Keratinocyte (primary cell): Measurements from ENCODE around the gene ACSL4. TPM values are rescaled to one million over a fixed set of nuclear protein-coding genes. Genes with fewer than 3 reads are reported as not detected.

Source experiments
- DNase-seq: peaks from one replicate; pipeline ENCODE4 v3.0.0-alpha.2; 2011; ENCODE audit warnings: low read depth, missing footprints, low spot score
- FAIRE-seq: peaks from 2 replicates; lab custom pipeline; 2011; peaks lifted over from hg19 to GRCh38; lab: Jason Lieb, UNC
- H2AFZ ChIP-seq: 2 replicates; pipeline ENCODE4 v1.6.0; 2012; ENCODE audit warnings: low read length, control low read depth, inconsistent platforms; ENCODE audit not compliant: control insufficient read depth
- H3K27ac ChIP-seq: 2 replicates; pipeline ENCODE4 v1.5.1; 2011; ENCODE audit warnings: low read length; ENCODE audit not compliant: control insufficient read depth, insufficient read depth
- H3K27me3 ChIP-seq: 3 replicates; pipeline ENCODE4 v1.6.0; 2011; ENCODE audit warnings: low read length; ENCODE audit not compliant: control insufficient read depth, insufficient read depth; ENCODE audit errors: extremely low read depth
- H3K36me3 ChIP-seq, 2 experiments: 2 replicates in 1 of 2; 3 replicates in 1 of 2; pipeline ENCODE4 v1.5.1; 2011; ENCODE audit warnings: low read length in 2 of 2, mild to moderate bottlenecking in 1 of 2; ENCODE audit not compliant: control insufficient read depth in 2 of 2, insufficient read depth in 2 of 2; ENCODE audit errors: extremely low read depth in 1 of 2
- H3K4me1 ChIP-seq: 3 replicates; pipeline ENCODE4 v1.5.1; 2011; ENCODE audit warnings: low read length; ENCODE audit not compliant: control insufficient read depth, insufficient read depth; ENCODE audit errors: extremely low read depth
- H3K4me2 ChIP-seq: 3 replicates; pipeline ENCODE4 v1.6.0; 2011; ENCODE audit warnings: low read depth, low read length; ENCODE audit not compliant: control insufficient read depth, insufficient read depth; ENCODE audit errors: extremely low read depth
- H3K4me3 ChIP-seq, 3 experiments: fragments of 200-600 bp in 1 of 3; sonication (generic) in 1 of 3; 2 replicates in 2 of 3; 3 replicates in 1 of 3; pipeline ENCODE4 v1.5.1; 2011 to 2016; ENCODE audit warnings: low read length in 3 of 3, mild to moderate bottlenecking in 3 of 3, control low read depth in 2 of 3, inconsistent platforms in 1 of 3, low read depth in 1 of 3, mixed read lengths in 1 of 3, mixed run types in 1 of 3, moderate library complexity in 1 of 3; ENCODE audit not compliant: control insufficient read depth in 2 of 3, insufficient read depth in 2 of 3; ENCODE audit errors: extremely low read depth in 1 of 3
- H3K79me2 ChIP-seq: 2 replicates; pipeline ENCODE4 v1.6.0; 2012; ENCODE audit warnings: low read length; ENCODE audit not compliant: control insufficient read depth, insufficient read depth
- H3K9ac ChIP-seq: 3 replicates; pipeline ENCODE4 v1.6.0; 2011; ENCODE audit warnings: low read length; ENCODE audit not compliant: control insufficient read depth, insufficient read depth; ENCODE audit errors: extremely low read depth
- H3K9me1 ChIP-seq: 3 replicates; pipeline ENCODE4 v1.6.0; 2011; ENCODE audit warnings: low read length; ENCODE audit not compliant: control insufficient read depth, insufficient read depth; ENCODE audit errors: extremely low read depth
- H3K9me3 ChIP-seq: 2 replicates; pipeline ENCODE4 v1.5.1; 2012; ENCODE audit warnings: low read depth, low read length; ENCODE audit not compliant: control insufficient read depth
- H4K20me1 ChIP-seq: 3 replicates; pipeline ENCODE4 v1.6.0; 2011; ENCODE audit warnings: low read length; ENCODE audit not compliant: control insufficient read depth, insufficient read depth; ENCODE audit errors: extremely low read depth
- CTCF ChIP-seq, 3 experiments: IDR thresholded peaks in 1 of 3; conservative IDR thresholded peaks in 1 of 3; optimal IDR thresholded peaks in 1 of 3; 2 replicates in 2 of 3; 3 replicates in 1 of 3; pipeline versions ENCODE3 to v1.5.1; 2011; ENCODE audit warnings: low read length in 3 of 3, mild to moderate bottlenecking in 3 of 3, moderate library complexity in 2 of 3, control low read depth in 1 of 3, inconsistent platforms in 1 of 3; ENCODE audit not compliant: insufficient read depth in 2 of 3; ENCODE audit errors: extremely low read depth in 1 of 3
- EZH2 ChIP-seq: IDR thresholded peaks from one replicate; pipeline ENCODE4 v1.6.1; 2012; ENCODE audit warnings: inconsistent platforms, mild to moderate bottlenecking, low read length, moderate library complexity
- dilution Hi-C: fragments of 300-500 bp; cut with MboI; formaldehyde crosslinking; loops from one replicate; pipeline ENCODE4 v1.7.0; 2020; ENCODE audit warnings: low sequenced_read_pairs; ENCODE audit not compliant: extremely low pct_ligation_motif_present
- polyA plus RNA-seq, 5 experiments: library from polyadenylated mRNA; depleted of rRNA in 3 of 5; stranded (reverse) in 3 of 5; stranded (forward) in 1 of 5; unstranded in 1 of 5; fragments of >200 nt; gene quantifications; 1 replicate in 1 of 5; 2 replicates in 3 of 5; 3 replicates in 1 of 5; pipeline versions ENCODE4 v1.2.1 to v1.2.3, GENCODE V29; 2011 to 2012; ENCODE audit warnings: missing spikeins in 2 of 5, low read depth in 1 of 5, low replicate concordance in 1 of 5

ACSL4 gene
- polyA plus RNA-seq, 1 donor (not counting 4 experiments of a cell fraction or from before 2014, with no cell fraction given): 78.3 TPM

GRCh38 chrX:109622270-109622669 is 110.8 kb downstream of the ACSL4 start:
- DNase-seq: no peak
- Histone ChIP-seq H3K4me2 (no peak overlapping the region), H4K20me1 (no peaks in the 10 kb centered on the region), H3K4me1 (no peaks in the 10 kb centered on the region), H2AFZ (no peak overlapping the region), H3K27ac (no peak overlapping the region), H3K27me3 (peaks cover 2% of the 10 kb centered on the region), H3K9me3 (no peaks in the 10 kb centered on the region), H3K9ac (no peak overlapping the region), H3K79me2 (no peaks in the 10 kb centered on the region), H3K36me3 (no peaks in the 10 kb centered on the region), H3K9me1 (no peaks in the 10 kb centered on the region), H3K4me3 (no peak overlapping the region)
- FAIRE-seq: no peak
- TF ChIP-seq EZH2 (no peak), CTCF (optimal IDR thresholded peaks at IDR 0.05 in 1 of 3, IDR thresholded peaks at IDR 0.05 in 1 of 3, conservative IDR thresholded peaks at IDR 0.05 in 1 of 3; ENCODE audit: extremely low read depth in 1 of 3, insufficient read depth in 2 of 3, low read length in 3 of 3) (no peak)
- dilution Hi-C loops: no loop called here

GRCh38 chrX:109619771-109620170 is 113.3 kb downstream of the ACSL4 start:
- dilution Hi-C loops: no loop called here
- FAIRE-seq: no peak

More at GRCh38 chrX:109619771-109620170, 113.3 kb downstream of the ACSL4 start:
- H3K4me2 ChIP-seq: no peak overlapping the region
- H3K36me3 ChIP-seq: no peaks in the 10 kb centered on the region
- H3K79me2 ChIP-seq: no peaks in the 10 kb centered on the region
- no peak overlapping the region for H3K9ac ChIP-seq
- H3K9me3 ChIP-seq: no peaks in the 10 kb centered on the region
- no peak overlapping the region for H2AFZ ChIP-seq
- H3K27ac ChIP-seq: no peak overlapping the region
- H4K20me1 ChIP-seq: no peaks in the 10 kb centered on the region
- peaks cover 2% of the 10 kb centered on the region for H3K27me3 ChIP-seq
- H3K9me1 ChIP-seq: no peaks in the 10 kb centered on the region
- no peaks in the 10 kb centered on the region for H3K4me1 ChIP-seq
- DNase-seq: no peak
- TF ChIP-seq EZH2: no peak
- no peak for TF ChIP-seq CTCF (optimal IDR thresholded peaks at IDR 0.05 in 1 of 3, IDR thresholded peaks at IDR 0.05 in 1 of 3, conservative IDR thresholded peaks at IDR 0.05 in 1 of 3; ENCODE audit: extremely low read depth in 1 of 3, insufficient read depth in 2 of 3, low read length in 3 of 3)
- no peak overlapping the region for H3K4me3 ChIP-seq
